Common myeloid progenitor, CD34-positive (primary cell): ENCODE measurements around the gene WSCD2.
"Not testable (repeated sequence)": the region's sequence is repeated elsewhere in the genome, so short reads cannot be mapped to it uniquely, and the experiment has no call there.

Experiments
- CTCF ChIA-PET: fragments of 350-600 bp; sonication (Branson Sonifier 250); formaldehyde crosslinking; loops from one replicate; lab custom pipeline; 2021; ENCODE audit warnings: antibody characterized with exemption; lab: Charles Lee
- POLR2A ChIA-PET: fragments of 350-600 bp; sonication (Branson Sonifier 250); formaldehyde crosslinking; loops from one replicate; lab custom pipeline; 2021; ENCODE audit warnings: antibody characterized with exemption; lab: Charles Lee
- DNase-seq, 3 donors: peaks; one replicate each; pipeline versions ENCODE4 v3.0.0 to v3.0.0-alpha.2; 2013
- H3K27ac ChIP-seq, 2 experiments: 1 replicate in 1 of 2; 2 replicates in 1 of 2; pipeline ENCODE4 v1.7.0; 2013; ENCODE audit warnings: inconsistent platforms in 2 of 2, low read length in 2 of 2, mild to moderate bottlenecking in 2 of 2, low read depth in 1 of 2, moderate library complexity in 1 of 2; ENCODE audit not compliant: severe bottlenecking in 2 of 2, insufficient read depth in 1 of 2, poor library complexity in 1 of 2
- H3K27me3 ChIP-seq, 5 experiments: replicated peaks in 2 of 5; 1 replicate in 3 of 5; 2 replicates in 2 of 5; pipeline versions ENCODE4 v1.6.1 to v1.7.0; 2013; ENCODE audit warnings: low read length in 4 of 5, mild to moderate bottlenecking in 2 of 5, moderate library complexity in 2 of 5, inconsistent platforms in 1 of 5; ENCODE audit not compliant: insufficient read depth in 5 of 5, control insufficient read depth in 4 of 5
- H3K36me3 ChIP-seq, 4 experiments: 1 replicate in 2 of 4; 2 replicates in 2 of 4; pipeline versions ENCODE4 v1.6.1 to v1.7.0; 2013; ENCODE audit warnings: low read length in 3 of 4, control low read depth in 1 of 4, mild to moderate bottlenecking in 1 of 4; ENCODE audit not compliant: control insufficient read depth in 4 of 4, insufficient read depth in 4 of 4
- H3K4me1 ChIP-seq, 4 experiments: 1 replicate in 3 of 4; 2 replicates in 1 of 4; pipeline versions ENCODE4 v1.6.1 to v1.7.1; 2013; ENCODE audit warnings: low read length in 3 of 4, mild to moderate bottlenecking in 3 of 4, control low read depth in 1 of 4, inconsistent platforms in 1 of 4, moderate library complexity in 1 of 4; ENCODE audit not compliant: control insufficient read depth in 4 of 4, insufficient read depth in 4 of 4; ENCODE audit errors: control extremely low read depth in 1 of 4
- H3K4me3 ChIP-seq, 7 experiments: 1 replicate in 4 of 7; 2 replicates in 3 of 7; pipeline versions ENCODE4 v1.5.1 to v1.7.0; 2013; ENCODE audit warnings: mild to moderate bottlenecking in 7 of 7, low read length in 6 of 7, moderate library complexity in 6 of 7, inconsistent platforms in 2 of 7, low read depth in 2 of 7, control low read depth in 1 of 7; ENCODE audit not compliant: insufficient read depth in 4 of 7, control insufficient read depth in 1 of 7; ENCODE audit errors: extremely low read depth in 1 of 7
- H3K9me3 ChIP-seq, 5 experiments: 1 replicate in 4 of 5; 2 replicates in 1 of 5; pipeline versions ENCODE4 v1.6.1 to v1.7.1; 2013; ENCODE audit warnings: low read length in 4 of 5, mild to moderate bottlenecking in 2 of 5, inconsistent platforms in 1 of 5, low read depth in 1 of 5, moderate library complexity in 1 of 5; ENCODE audit not compliant: control insufficient read depth in 4 of 5, insufficient read depth in 2 of 5; ENCODE audit errors: control extremely low read depth in 1 of 5
- WGBS: methylation state at CpG from one replicate; pipeline ENCODE4 v1.1.5; 2013; ENCODE audit not compliant: insufficient coverage; 5-methylcytosine and 5-hydroxymethylcytosine counted together

WSCD2 gene

GRCh38 chr12:108215458-108215857 is 86.4 kb downstream of the WSCD2 start:
- no peak overlapping the region for H3K27ac ChIP-seq
- POLR2A ChIA-PET: interaction anchor here (0.6 kb wide), 1 partner anchor 194 kb away, joined by 5 read pairs; no protein-coding TSS in a partner anchor
- H3K27me3 ChIP-seq: peaks cover 0 to 16% (median 0%) of the 10 kb centered on the region in 5 experiments
- H3K4me1 ChIP-seq: no peaks in the 10 kb centered on the region
- DNase-seq: no peak
- CTCF ChIA-PET: interaction anchor here (0.9 to 1.2 kb wide), 3 partner anchors 20 to 230 kb away, joined by 3 read pairs; no protein-coding TSS in a partner anchor
- H3K9me3 ChIP-seq: no peaks in the 10 kb centered on the region
- WGBS: 42% methylated on average over 2 of the region's 3 CpGs
- H3K36me3 ChIP-seq: no peaks in the 10 kb centered on the region
- no peak overlapping the region for H3K4me3 ChIP-seq

DNA sequence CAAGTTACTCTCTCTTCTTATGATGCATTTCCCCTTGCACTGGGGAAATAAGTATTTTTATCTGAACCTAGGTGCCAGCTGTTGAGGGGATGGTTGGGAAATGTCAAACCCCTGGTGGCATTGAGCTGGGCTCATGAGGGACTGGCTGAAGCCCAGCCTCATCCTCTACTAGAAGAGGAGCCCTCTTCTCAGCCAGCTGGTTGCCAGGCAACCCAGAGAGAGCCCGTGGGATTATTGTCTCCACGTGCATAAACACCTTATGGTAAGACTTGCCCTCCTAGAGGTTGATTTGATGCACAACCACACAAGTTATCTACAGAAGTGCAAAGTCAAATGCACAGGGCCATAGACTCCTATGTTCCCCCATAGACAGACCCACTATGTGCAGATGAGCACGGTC is 89.8 kb downstream of the WSCD2 start:
- H3K4me1 ChIP-seq: no peaks in the 10 kb centered on the region
- ChIA-PET CTCF (no interaction called here), POLR2A (no interaction called here)
- peaks cover 0 to 15% (median 9%) of the 10 kb centered on the region in 5 experiments for H3K27me3 ChIP-seq
- H3K9me3 ChIP-seq: no peaks in the 10 kb centered on the region
- no peak for DNase-seq
- no peak overlapping the region for H3K4me3 ChIP-seq
- WGBS: 91% methylated on average over 3 of the region's 3 CpGs
- H3K27ac ChIP-seq: no peak overlapping the region
- H3K36me3 ChIP-seq: no peaks in the 10 kb centered on the region

- H3K36me3 ChIP-seq, H3K27ac ChIP-seq, DNase-seq, POLR2A ChIA-PET, H3K4me1 ChIP-seq, H3K4me3 ChIP-seq, H3K27me3 ChIP-seq, H3K9me3 ChIP-seq: not testable (repeated sequence)
- 50% methylated on average over 2 of the region's 2 CpGs for WGBS
- CTCF ChIA-PET: interaction anchor here (1.1 kb wide), 1 partner anchor 10 kb away, joined by 3 read pairs; no protein-coding TSS in a partner anchor
These were observed 96.0 kb downstream of the WSCD2 start for GRCh38 chr12:108225101-108225500.

DNA sequence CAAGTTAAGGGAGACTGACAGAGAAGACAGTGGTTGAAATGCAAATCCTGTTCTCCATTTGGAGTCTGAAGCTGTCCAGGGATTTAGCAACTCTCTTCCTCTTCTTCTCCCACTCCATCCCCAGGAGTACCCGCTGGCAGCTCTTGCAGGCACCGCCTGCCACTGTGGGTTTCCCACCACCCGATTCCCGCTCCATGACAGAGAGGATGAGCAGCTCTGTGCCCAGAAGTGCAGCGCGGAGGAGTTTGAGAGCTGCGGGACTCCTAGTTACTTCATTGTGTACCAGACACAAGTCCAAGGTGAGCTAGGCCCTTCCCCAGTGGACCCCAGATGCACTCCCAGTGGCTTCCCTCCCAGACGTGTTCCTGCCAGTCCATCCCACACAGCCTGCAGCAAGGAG is 97.8 kb downstream of the WSCD2 start:
- ChIA-PET CTCF (interaction anchor here (0.7 to 1.3 kb wide), 2 partner anchors 8 to 32 kb away, joined by 3 read pairs; no protein-coding TSS in a partner anchor), POLR2A (interaction anchor here (0.6 kb wide), 2 partner anchors 39 to 1122 kb away, joined by 3 to 5 read pairs; no protein-coding TSS in a partner anchor)
- 96% methylated on average over 8 of the region's 8 CpGs for WGBS

GRCh38 chr12:108228746-108229145 is 99.7 kb downstream of the WSCD2 start:
- WGBS: 85% methylated on average over 4 of the region's 4 CpGs

More for the DNA sequence above, 97.8 kb downstream of the WSCD2 start:
- H3K36me3 ChIP-seq: no peaks in the 10 kb centered on the region
- DNase-seq: no peak
- H3K4me1 ChIP-seq: no peaks in the 10 kb centered on the region
- no peaks in the 10 kb centered on the region for H3K9me3 ChIP-seq
- peaks cover 0 to 5% (median 4%) of the 10 kb centered on the region in 5 experiments for H3K27me3 ChIP-seq
- H3K27ac ChIP-seq: no peak overlapping the region
- H3K4me3 ChIP-seq: no peak overlapping the region

GRCh38 chr12:108231109-108231905 is 102.2 kb downstream of the WSCD2 start:
- Histone ChIP-seq H3K36me3 (no peaks in the 10 kb centered on the region), H3K27ac (no peak overlapping the region), H3K4me1 (no peaks in the 10 kb centered on the region), H3K27me3 (peaks cover 0 to 5% (median 4%) of the 10 kb centered on the region in 5 experiments), H3K9me3 (no peaks in the 10 kb centered on the region), H3K4me3 (no peak overlapping the region)
- no peak for DNase-seq
- POLR2A ChIA-PET: no interaction called here
- WGBS: 88% methylated on average over 1 of the region's 3 CpGs
- CTCF ChIA-PET: no interaction called here

More at GRCh38 chr12:108228746-108229145, 99.7 kb downstream of the WSCD2 start:
- Histone ChIP-seq H3K36me3 (no peaks in the 10 kb centered on the region), H3K27me3 (peaks cover 0 to 5% (median 4%) of the 10 kb centered on the region in 5 experiments), H3K4me1 (no peaks in the 10 kb centered on the region), H3K27ac (no peak overlapping the region), H3K4me3 (no peak overlapping the region), H3K9me3 (no peaks in the 10 kb centered on the region)
- no peak for DNase-seq
- POLR2A ChIA-PET: no interaction called here
- CTCF ChIA-PET: no interaction called here

DNA sequence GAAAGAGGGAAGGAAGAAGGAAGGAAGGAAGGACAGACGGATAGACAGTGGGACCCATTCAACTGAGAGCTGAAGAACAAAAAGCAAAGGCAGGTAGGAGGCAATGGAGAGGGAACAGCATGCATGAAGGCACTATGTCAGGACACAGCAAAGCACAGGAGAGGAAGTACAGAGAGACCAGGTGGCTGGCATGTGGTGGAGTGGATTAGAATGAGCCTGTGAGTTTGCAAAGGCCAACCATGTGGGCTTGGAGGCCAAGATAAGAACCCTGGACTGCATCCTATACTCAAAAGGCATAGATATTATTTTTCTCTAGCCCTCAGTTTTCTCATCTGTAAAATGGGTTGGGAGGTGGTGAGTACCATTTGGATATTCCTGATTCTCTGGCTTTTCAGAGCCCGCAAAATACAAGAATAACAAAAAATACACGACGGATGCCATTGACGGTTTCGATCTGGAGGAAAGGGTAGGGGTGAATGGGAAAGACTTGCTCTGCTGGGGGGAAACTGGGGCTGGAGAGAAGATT is 102.9 kb downstream of the WSCD2 start:
- Histone ChIP-seq H3K4me1 (no peaks in the 10 kb centered on the region), H3K27me3 (peaks cover 0 to 11% (median 4%) of the 10 kb centered on the region in 5 experiments), H3K27ac (no peak overlapping the region), H3K4me3 (no peak overlapping the region), H3K36me3 (no peaks in the 10 kb centered on the region), H3K9me3 (no peaks in the 10 kb centered on the region)
- 25% methylated on average over 1 of the region's 6 CpGs for WGBS
- DNase-seq: peak in 2 of 3 donors; percentile 22 to 35
- CTCF ChIA-PET: interaction anchor here (0.5 to 2.4 kb wide), 2 partner anchors 227 to 280 kb away, joined by 3 to 11 read pairs; no protein-coding TSS in a partner anchor
- POLR2A ChIA-PET: no interaction called here
